AG08396 (cell line): Measurements from ENCODE around the gene HADH.

Experiments used
- DNase-seq: peaks from one replicate; pipeline ENCODE4 v3.0.0; 2012; ENCODE audit warnings: low spot score, mixed read lengths

Gene HADH

GRCh38 chr4:108058685-108059440 lies 69.2 kb downstream of the HADH start:
- DNase-seq = peak; percentile 63

- peak; percentile 65 for DNase-seq
Measured at GRCh38 chr4:108060164-108060563, 70.5 kb downstream of the HADH start.

- peak; percentile 34 for DNase-seq
Measured at GRCh38 chr4:108060686-108061321, 71.1 kb downstream of the HADH start.

GRCh38 chr4:108068442-108068841 lies 78.8 kb downstream of the HADH start:
- DNase-seq = no peak

GRCh38 chr4:108070775-108071174 lies 81.1 kb downstream of the HADH start:
- DNase-seq = no peak

- DNase-seq = no peak
Measured at GRCh38 chr4:108072300-108072699, 82.6 kb downstream of the HADH start.

- DNase-seq = no peak
Measured at GRCh38 chr4:108078024-108078733, 88.5 kb downstream of the HADH start.

- DNase-seq = no peak
Measured at GRCh38 chr4:108080747-108081146, 91.1 kb downstream of the HADH start.

GRCh38 chr4:108081256-108081655 lies 91.6 kb downstream of the HADH start:
- DNase-seq = no peak
